GM10248 (cell line): ENCODE data around the gene CLK3.
"Not testable (repeated sequence)": the region's sequence is repeated elsewhere in the genome, so short reads cannot be mapped to it uniquely, and the experiment has no call there.

ENCODE experiments used
- CTCF ChIA-PET: fragments of 300-600 bp; sonication (Branson Sonifier 250); formaldehyde crosslinking; extraction: SDS; loops from one replicate; lab custom pipeline; 2021; ENCODE audit warnings: antibody characterized with exemption; lab: Yijun Ruan, JAX
- POLR2A ChIA-PET: fragments of 350-650 bp; sonication (Branson Sonifier 250); formaldehyde crosslinking; extraction: SDS; loops from one replicate; lab custom pipeline; 2020; ENCODE audit warnings: antibody characterized with exemption; lab: Yijun Ruan, JAX
- DNase-seq: peaks from one replicate; pipeline ENCODE4 v3.0.0; 2012; ENCODE audit errors: extremely low spot score
- CTCF ChIP-seq: IDR thresholded peaks from 2 replicates; pipeline ENCODE4 v1.5.1; 2012; ENCODE audit warnings: mild to moderate bottlenecking, low read depth; ENCODE audit errors: extremely low read depth, missing control alignments, control extremely low read depth

CLK3 gene

GRCh38 chr15:74589826-74590225 is 25.8 kb upstream of the CLK3 start:
- CTCF ChIA-PET, result interaction anchor here (1.1 kb wide), 1 partner anchor 22 kb away, joined by 3 read pairs; no protein-coding TSS in a partner anchor
- DNase-seq, result no peak
- POLR2A ChIA-PET, result no interaction called here
- no peak for TF ChIP-seq CTCF

GRCh38 chr15:74592222-74592621 is 23.4 kb upstream of the CLK3 start:
- CTCF ChIA-PET, result interaction anchor here (0.8 to 1.6 kb wide), 3 partner anchors 25 to 43 kb away, joined by 3 read pairs; no protein-coding TSS in a partner anchor
- TF ChIP-seq CTCF, result no peak
- DNase-seq, result no peak
- POLR2A ChIA-PET, result no interaction called here

GRCh38 chr15:74593122-74593521 is 22.5 kb upstream of the CLK3 start:
- no peak for TF ChIP-seq CTCF
- DNase-seq, result no peak
- POLR2A ChIA-PET, result interaction anchor here (0.7 kb wide), 1 partner anchor 18 kb away, joined by 4 read pairs; no protein-coding TSS in a partner anchor
- CTCF ChIA-PET, result interaction anchor here (1.6 to 1.8 kb wide), 2 partner anchors 10 to 38 kb away, joined by 3 to 4 read pairs; no protein-coding TSS in a partner anchor

GRCh38 chr15:74594455-74594854 is 21.2 kb upstream of the CLK3 start:
- no peak for DNase-seq
- TF ChIP-seq CTCF, result no peak
- ChIA-PET CTCF (interaction anchor here (1.8 kb wide), 1 partner anchor 12 kb away, joined by 4 read pairs; no protein-coding TSS in a partner anchor), POLR2A (no interaction called here)

GRCh38 chr15:74595271-74595670 is 20.4 kb upstream of the CLK3 start:
- CTCF ChIA-PET, result no interaction called here
- no peak for TF ChIP-seq CTCF
- POLR2A ChIA-PET, result no interaction called here
- DNase-seq, result no peak

GRCh38 chr15:74596736-74597135 is 18.9 kb upstream of the CLK3 start:
- CTCF ChIA-PET, DNase-seq, POLR2A ChIA-PET: not testable (repeated sequence)

- POLR2A ChIA-PET, result interaction anchor here (1.1 to 1.3 kb wide), 2 partner anchors 14 to 16 kb away, joined by 5 read pairs; no protein-coding TSS in a partner anchor
These were observed 18.4 kb upstream of the CLK3 start for GRCh38 chr15:74597146-74597705.

More at GRCh38 chr15:74597146-74597705, 18.4 kb upstream of the CLK3 start:
- not testable (repeated sequence) for DNase-seq
- CTCF ChIA-PET, result interaction anchor here (0.8 kb wide), 1 partner anchor 36 kb away, joined by 3 read pairs; no protein-coding TSS in a partner anchor
